Keratinocyte (primary cell): ENCODE results near the gene ALOX5.

ENCODE experiments used
- CTCF ChIP-seq, 3 experiments: IDR thresholded peaks in 1 of 3; conservative IDR thresholded peaks in 1 of 3; optimal IDR thresholded peaks in 1 of 3; 2 replicates in 2 of 3; 3 replicates in 1 of 3; pipeline versions ENCODE3 to v1.5.1; 2011; ENCODE audit warnings: low read length in 3 of 3, mild to moderate bottlenecking in 3 of 3, moderate library complexity in 2 of 3, control low read depth in 1 of 3, inconsistent platforms in 1 of 3; ENCODE audit not compliant: insufficient read depth in 2 of 3; ENCODE audit errors: extremely low read depth in 1 of 3
- EZH2 ChIP-seq: IDR thresholded peaks from one replicate; pipeline ENCODE4 v1.6.1; 2012; ENCODE audit warnings: inconsistent platforms, mild to moderate bottlenecking, low read length, moderate library complexity

- TF ChIP-seq CTCF (optimal IDR thresholded peaks at IDR 0.05 in 1 of 3, IDR thresholded peaks at IDR 0.05 in 1 of 3, conservative IDR thresholded peaks at IDR 0.05 in 1 of 3; ENCODE audit: extremely low read depth in 1 of 3, insufficient read depth in 2 of 3, low read length in 3 of 3) = no peak
- no peak for TF ChIP-seq EZH2
Observed at GRCh38 chr10:45442251-45442650, 68.2 kb downstream of the ALOX5 start.
